IPS-18a (cell line): ENCODE data around the gene KCNIP3.
"Not testable (repeated sequence)": the region's sequence is repeated elsewhere in the genome, so short reads cannot be mapped to it uniquely, and the experiment has no call there.

ENCODE experiments used
- H3K27ac ChIP-seq: one replicate; pipeline ENCODE4 v1.5.1; 2013; ENCODE audit warnings: low read length
- H3K27me3 ChIP-seq: one replicate; pipeline ENCODE4 v1.6.1; 2013; ENCODE audit warnings: mild to moderate bottlenecking, low read length; ENCODE audit not compliant: control insufficient read depth, insufficient read depth
- H3K36me3 ChIP-seq: one replicate; pipeline ENCODE4 v1.6.1; 2013; ENCODE audit warnings: low read depth, low read length; ENCODE audit not compliant: control insufficient read depth
- H3K4me1 ChIP-seq: one replicate; pipeline ENCODE4 v1.6.1; 2013; ENCODE audit warnings: low read depth, low read length; ENCODE audit not compliant: control insufficient read depth
- H3K4me3 ChIP-seq: one replicate; pipeline ENCODE4 v1.5.1; 2013; ENCODE audit warnings: low read length
- H3K9ac ChIP-seq: one replicate; pipeline ENCODE4 v1.6.1; 2013; ENCODE audit warnings: mild to moderate bottlenecking, low read length, moderate library complexity
- H3K9me3 ChIP-seq: one replicate; pipeline ENCODE4 v1.6.1; 2013; ENCODE audit warnings: low read depth, low read length; ENCODE audit not compliant: control insufficient read depth

The KCNIP3 gene

GRCh38 chr2:95269036-95269680, 28.0 kb upstream of the KCNIP3 start:
- Histone ChIP-seq H3K4me1 (peaks cover 5% of the 10 kb centered on the region), H3K4me3 (no peak overlapping the region), H3K27ac (no peak overlapping the region), H3K36me3 (no peaks in the 10 kb centered on the region), H3K27me3 (no peaks in the 10 kb centered on the region), H3K9ac (no peak overlapping the region), H3K9me3 (no peaks in the 10 kb centered on the region)

- H3K27me3 ChIP-seq, H3K4me3 ChIP-seq, H3K27ac ChIP-seq, H3K36me3 ChIP-seq, H3K9ac ChIP-seq, H3K9me3 ChIP-seq, H3K4me1 ChIP-seq: not testable (repeated sequence)
These were observed 27.4 kb upstream of the KCNIP3 start for GRCh38 chr2:95269745-95270144.

GRCh38 chr2:95270541-95271081, 26.5 kb upstream of the KCNIP3 start:
- Histone ChIP-seq H3K9me3 (no peaks in the 10 kb centered on the region), H3K27ac (no peak overlapping the region), H3K4me3 (no peak overlapping the region), H3K36me3 (no peaks in the 10 kb centered on the region), H3K27me3 (no peaks in the 10 kb centered on the region), H3K4me1 (peaks cover 13% of the 10 kb centered on the region), H3K9ac (no peak overlapping the region)

GRCh38 chr2:95271381-95271971, 25.7 kb upstream of the KCNIP3 start:
- H3K36me3 ChIP-seq: no peaks in the 10 kb centered on the region
- H3K4me3 ChIP-seq: no peak overlapping the region
- no peak overlapping the region for H3K27ac ChIP-seq
- H3K9me3 ChIP-seq: no peaks in the 10 kb centered on the region
- no peak overlapping the region for H3K9ac ChIP-seq
- H3K4me1 ChIP-seq: peaks cover 13% of the 10 kb centered on the region
- H3K27me3 ChIP-seq: no peaks in the 10 kb centered on the region

- Histone ChIP-seq H3K27ac (no peak overlapping the region), H3K4me1 (peaks cover 13% of the 10 kb centered on the region), H3K9me3 (no peaks in the 10 kb centered on the region), H3K9ac (no peak overlapping the region), H3K27me3 (no peaks in the 10 kb centered on the region), H3K36me3 (no peaks in the 10 kb centered on the region), H3K4me3 (no peak overlapping the region)
These were observed 24.8 kb upstream of the KCNIP3 start for GRCh38 chr2:95272299-95272751.

GRCh38 chr2:95272781-95273180, 24.4 kb upstream of the KCNIP3 start:
- H3K27ac ChIP-seq: no peak overlapping the region
- no peak overlapping the region for H3K4me3 ChIP-seq
- H3K9ac ChIP-seq: no peak overlapping the region
- peaks cover 13% of the 10 kb centered on the region for H3K4me1 ChIP-seq
- no peaks in the 10 kb centered on the region for H3K27me3 ChIP-seq
- H3K9me3 ChIP-seq: no peaks in the 10 kb centered on the region
- H3K36me3 ChIP-seq: no peaks in the 10 kb centered on the region

GRCh38 chr2:95273566-95274290, 23.4 kb upstream of the KCNIP3 start:
- Histone ChIP-seq H3K4me3 (no peak overlapping the region), H3K27ac (no peak overlapping the region), H3K9me3 (no peaks in the 10 kb centered on the region), H3K36me3 (no peaks in the 10 kb centered on the region), H3K27me3 (no peaks in the 10 kb centered on the region), H3K4me1 (peaks cover 13% of the 10 kb centered on the region), H3K9ac (no peak overlapping the region)

GRCh38 chr2:95274291-95275150, 22.6 kb upstream of the KCNIP3 start, which contains the start of gene PROM2:
Gene PROM2 (plus strand): TSS chr2:95274449. CDS start chr2:95274586, 137 bp downstream.
- Histone ChIP-seq H3K4me1 (peaks cover 13% of the 10 kb centered on the region), H3K4me3 (no peak within 1 kb of the TSS), H3K27ac (no peak within 1 kb of the TSS), H3K27me3 (no peaks in the 10 kb centered on the region), H3K9ac (no peak within 1 kb of the TSS), H3K9me3 (no peaks in the 10 kb centered on the region), H3K36me3 (no peaks in the 10 kb centered on the region)

GRCh38 chr2:95275151-95275515, 22.0 kb upstream of the KCNIP3 start:
- Histone ChIP-seq H3K27ac (no peak overlapping the region), H3K4me1 (peaks cover 13% of the 10 kb centered on the region), H3K36me3 (no peaks in the 10 kb centered on the region), H3K4me3 (no peak overlapping the region), H3K9me3 (no peaks in the 10 kb centered on the region), H3K27me3 (no peaks in the 10 kb centered on the region), H3K9ac (no peak overlapping the region)

- Histone ChIP-seq H3K4me1 (peaks cover 13% of the 10 kb centered on the region), H3K9ac (no peak overlapping the region), H3K4me3 (no peak overlapping the region), H3K36me3 (no peaks in the 10 kb centered on the region), H3K9me3 (no peaks in the 10 kb centered on the region), H3K27me3 (no peaks in the 10 kb centered on the region), H3K27ac (no peak overlapping the region)
These were observed 21.4 kb upstream of the KCNIP3 start for GRCh38 chr2:95275601-95276243.
